MM.1S (cell line): ENCODE data around the gene PGS1.
"Not testable (repeated sequence)": the region's sequence is repeated elsewhere in the genome, so short reads cannot be mapped to it uniquely, and the experiment has no call there.

ENCODE experiments used
- DNase-seq: peaks from one replicate; pipeline ENCODE4 v3.0.0-alpha.2; 2015
- H2AFZ ChIP-seq: fragments of 300-600 bp; sonication (generic); 2 replicates; pipeline ENCODE4 v1.6.0; 2016; ENCODE audit warnings: antibody characterized with exemption, low read length
- H3F3A ChIP-seq: fragments of 300-600 bp; sonication (generic); 2 replicates; pipeline ENCODE4 v1.6.1; 2016; ENCODE audit warnings: mild to moderate bottlenecking, antibody characterized with exemption, low read length, moderate library complexity, mixed read lengths; ENCODE audit not compliant: insufficient read depth
- H3K27ac ChIP-seq: fragments of 300-600 bp; sonication (generic); 2 replicates; pipeline ENCODE4 v1.5.1; 2016; ENCODE audit warnings: mild to moderate bottlenecking, low read length
- H3K27me3 ChIP-seq: fragments of 300-600 bp; sonication (generic); replicated peaks from 2 replicates; pipeline ENCODE4 v1.6.0; 2016; ENCODE audit warnings: low read length; ENCODE audit not compliant: insufficient read depth
- H3K36me3 ChIP-seq: fragments of 300-600 bp; sonication (generic); replicated peaks from 2 replicates; pipeline ENCODE4 v1.6.1; 2016; ENCODE audit warnings: mild to moderate bottlenecking, low read length, mixed read lengths; ENCODE audit not compliant: insufficient read depth
- H3K4me1 ChIP-seq: fragments of 300-600 bp; sonication (generic); 2 replicates; pipeline ENCODE4 v1.6.1; 2016; ENCODE audit warnings: low read length, mixed read lengths
- H3K4me2 ChIP-seq: fragments of 300-600 bp; sonication (generic); 2 replicates; pipeline ENCODE4 v1.6.0; 2016; ENCODE audit warnings: low read depth, low read length
- H3K4me3 ChIP-seq: fragments of 300-600 bp; sonication (generic); 2 replicates; pipeline ENCODE4 v1.5.1; 2016; ENCODE audit warnings: low read length, mixed read lengths
- H3K79me2 ChIP-seq: fragments of 300-600 bp; sonication (generic); 2 replicates; pipeline ENCODE4 v1.6.1; 2016; ENCODE audit warnings: mixed run types, low read length, mixed read lengths
- H3K9ac ChIP-seq: fragments of 300-600 bp; sonication (generic); 2 replicates; pipeline ENCODE4 v1.6.1; 2016; ENCODE audit warnings: low read length, mixed read lengths
- H3K9me2 ChIP-seq: fragments of 300-600 bp; sonication (generic); replicated peaks from 2 replicates; pipeline ENCODE4 v1.6.1; 2016; ENCODE audit warnings: mild to moderate bottlenecking, low read length, mixed read lengths; ENCODE audit not compliant: insufficient read depth
- H3K9me3 ChIP-seq: fragments of 300-600 bp; sonication (generic); replicated peaks from 2 replicates; pipeline ENCODE4 v1.6.1; 2016; ENCODE audit warnings: mild to moderate bottlenecking, low read length, mixed read lengths; ENCODE audit not compliant: insufficient read depth
- H4K20me1 ChIP-seq: fragments of 300-600 bp; sonication (generic); 2 replicates; pipeline ENCODE4 v1.6.1; 2016; ENCODE audit warnings: mild to moderate bottlenecking, low read length, moderate library complexity, mixed read lengths; ENCODE audit not compliant: insufficient read depth
- EZH2 ChIP-seq: fragments of 300-600 bp; sonication (generic); optimal IDR thresholded peaks from 2 replicates; pipeline ENCODE3; 2017; ENCODE audit warnings: low read depth, mild to moderate bottlenecking, antibody characterized with exemption, low read length, mixed read lengths
- EZH2phosphoT487 ChIP-seq: fragments of 300-600 bp; sonication (generic); IDR thresholded peaks from 2 replicates; pipeline ENCODE4 v1.6.1; 2018; ENCODE audit warnings: antibody characterized with exemption, low read length
- TF ChIP-seq, protein P1 (sequence below): fragments of 300-600 bp; sonication (generic); IDR thresholded peaks from 2 replicates; pipeline ENCODE4 v1.5.1; 2016; ENCODE audit warnings: antibody characterized with exemption, low read length, mixed read lengths

Gene PGS1

DNA sequence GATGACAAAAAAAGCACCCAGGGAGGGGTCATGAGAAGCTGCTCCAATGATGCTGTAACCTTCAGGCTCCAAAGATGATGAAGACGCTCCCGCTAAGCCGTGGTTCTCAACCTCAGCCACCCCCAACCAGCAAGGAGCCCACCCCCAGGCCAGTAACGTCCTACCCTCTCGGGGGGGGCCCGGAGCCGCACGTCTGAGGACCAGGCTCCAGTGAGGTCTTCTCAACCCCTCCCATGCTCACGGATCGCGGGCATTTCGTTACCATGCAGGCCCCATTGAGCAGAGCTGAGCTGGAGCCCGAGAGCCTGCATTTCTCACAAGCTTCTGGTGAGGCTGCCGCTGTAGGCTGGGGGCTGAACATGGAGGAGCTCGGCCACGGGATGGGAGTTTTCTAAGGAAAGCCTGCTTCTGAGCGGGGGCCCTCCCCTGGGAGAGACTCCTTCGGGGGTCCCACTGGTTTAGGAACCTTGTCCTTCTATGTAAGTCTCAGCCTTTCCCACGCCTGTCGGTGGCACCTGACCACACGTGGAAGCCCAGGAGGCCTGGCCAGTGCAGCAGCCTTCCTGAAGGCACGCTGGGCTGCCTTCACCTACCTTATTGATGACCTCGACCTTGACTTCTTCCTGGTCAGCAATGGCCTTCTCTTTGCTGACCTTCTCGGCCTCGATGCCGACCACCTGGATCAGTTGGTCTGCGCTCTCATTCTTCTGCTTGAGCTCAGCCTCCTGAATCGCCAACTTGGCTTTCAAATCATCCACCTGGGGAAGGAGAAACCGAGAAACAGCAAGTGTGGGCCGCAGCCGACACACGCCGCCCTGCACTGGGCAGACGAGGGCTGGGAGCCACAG, 82.7 kb downstream of the PGS1 start:
- DNase-seq = no peak
- Histone ChIP-seq H3K9me3 (no peaks in the 10 kb centered on the region), H3K27me3 (peaks cover 56% of the 10 kb centered on the region), H3F3A (no peaks in the 10 kb centered on the region), H3K79me2 (no peaks in the 10 kb centered on the region), H3K4me2 (no peak overlapping the region), H3K9me2 (no peaks in the 10 kb centered on the region), H3K27ac (no peak overlapping the region), H3K4me1 (no peaks in the 10 kb centered on the region), H2AFZ (no peak overlapping the region), H3K9ac (no peak overlapping the region), H4K20me1 (no peaks in the 10 kb centered on the region), H3K36me3 (no peaks in the 10 kb centered on the region), H3K4me3 (no peak overlapping the region)
- TF ChIP-seq, protein P1, sequence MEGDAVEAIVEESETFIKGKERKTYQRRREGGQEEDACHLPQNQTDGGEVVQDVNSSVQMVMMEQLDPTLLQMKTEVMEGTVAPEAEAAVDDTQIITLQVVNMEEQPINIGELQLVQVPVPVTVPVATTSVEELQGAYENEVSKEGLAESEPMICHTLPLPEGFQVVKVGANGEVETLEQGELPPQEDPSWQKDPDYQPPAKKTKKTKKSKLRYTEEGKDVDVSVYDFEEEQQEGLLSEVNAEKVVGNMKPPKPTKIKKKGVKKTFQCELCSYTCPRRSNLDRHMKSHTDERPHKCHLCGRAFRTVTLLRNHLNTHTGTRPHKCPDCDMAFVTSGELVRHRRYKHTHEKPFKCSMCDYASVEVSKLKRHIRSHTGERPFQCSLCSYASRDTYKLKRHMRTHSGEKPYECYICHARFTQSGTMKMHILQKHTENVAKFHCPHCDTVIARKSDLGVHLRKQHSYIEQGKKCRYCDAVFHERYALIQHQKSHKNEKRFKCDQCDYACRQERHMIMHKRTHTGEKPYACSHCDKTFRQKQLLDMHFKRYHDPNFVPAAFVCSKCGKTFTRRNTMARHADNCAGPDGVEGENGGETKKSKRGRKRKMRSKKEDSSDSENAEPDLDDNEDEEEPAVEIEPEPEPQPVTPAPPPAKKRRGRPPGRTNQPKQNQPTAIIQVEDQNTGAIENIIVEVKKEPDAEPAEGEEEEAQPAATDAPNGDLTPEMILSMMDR = no peak
- TF ChIP-seq EZH2 (no peak), EZH2phosphoT487 (no peak)

GRCh38 chr17:78461799-78462053, 83.3 kb downstream of the PGS1 start:
- Histone ChIP-seq H3K4me1 (no peaks in the 10 kb centered on the region), H2AFZ (no peak overlapping the region), H3F3A (no peaks in the 10 kb centered on the region), H3K4me3 (no peak overlapping the region), H3K27me3 (peaks cover 53% of the 10 kb centered on the region), H3K79me2 (no peaks in the 10 kb centered on the region), H4K20me1 (no peaks in the 10 kb centered on the region), H3K27ac (no peak overlapping the region), H3K4me2 (no peak overlapping the region), H3K9me3 (no peaks in the 10 kb centered on the region), H3K36me3 (no peaks in the 10 kb centered on the region), H3K9me2 (no peaks in the 10 kb centered on the region), H3K9ac (no peak overlapping the region)
- DNase-seq = no peak
- TF ChIP-seq, protein P1 = no peak
- TF ChIP-seq EZH2phosphoT487 (no peak), EZH2 (no peak)

DNA sequence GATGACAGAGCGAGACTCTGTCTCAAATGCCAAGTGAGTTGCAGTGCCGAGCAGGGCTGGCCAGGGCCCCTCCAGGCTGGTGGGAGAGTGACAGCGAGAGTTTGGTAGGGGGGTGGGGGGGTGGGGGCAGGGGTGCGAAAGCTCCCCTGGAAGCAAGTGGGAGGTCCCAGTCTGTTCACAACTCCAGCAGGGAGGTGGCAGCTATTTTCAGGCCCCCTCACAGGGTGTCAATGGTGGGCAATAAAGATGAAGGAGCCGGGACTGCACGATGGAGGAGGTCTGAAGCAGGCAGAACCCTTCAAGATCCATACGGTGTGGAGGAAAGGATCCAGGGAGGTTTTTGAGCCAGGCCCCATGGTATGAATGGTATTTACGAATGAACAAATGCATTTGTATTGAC, 83.7 kb downstream of the PGS1 start:
- Histone ChIP-seq H3K4me1 (no peaks in the 10 kb centered on the region), H3K27ac (no peak overlapping the region), H3K4me3 (no peak overlapping the region), H3K27me3 (peaks cover 53% of the 10 kb centered on the region), H3K79me2 (no peaks in the 10 kb centered on the region), H2AFZ (no peak overlapping the region), H3K9me2 (no peaks in the 10 kb centered on the region), H3K9ac (no peak overlapping the region), H4K20me1 (no peaks in the 10 kb centered on the region), H3K4me2 (no peak overlapping the region), H3K9me3 (no peaks in the 10 kb centered on the region), H3K36me3 (no peaks in the 10 kb centered on the region), H3F3A (no peaks in the 10 kb centered on the region)
- DNase-seq = no peak
- TF ChIP-seq EZH2phosphoT487 (no peak), EZH2 (no peak)
- TF ChIP-seq, protein P1 = no peak

- H3K9me2 ChIP-seq, H3K27ac ChIP-seq, H3F3A ChIP-seq, H4K20me1 ChIP-seq, DNase-seq, H3K4me2 ChIP-seq, H3K9ac ChIP-seq, H3K4me3 ChIP-seq, H3K4me1 ChIP-seq, H3K79me2 ChIP-seq, H2AFZ ChIP-seq, H3K36me3 ChIP-seq, H3K9me3 ChIP-seq: not testable (repeated sequence)
- H3K27me3 ChIP-seq = peaks cover 26% of the 10 kb centered on the region
These were observed 87.8 kb downstream of the PGS1 start for GRCh38 chr17:78466109-78466785.
